NB4 (cell line): ENCODE results near the gene RAB6D.
"Not testable (repeated sequence)": the region's sequence is repeated elsewhere in the genome, so short reads cannot be mapped to it uniquely, and the experiment has no call there.

Experiments
- DNase-seq: peaks from one replicate; pipeline ENCODE4 v3.0.0; 2010; ENCODE audit warnings: low read depth
- H3K4me3 ChIP-seq: one replicate; pipeline ENCODE4 v1.5.1; 2011; ENCODE audit warnings: mild to moderate bottlenecking, low read depth, low read length, moderate library complexity
- CTCF ChIP-seq: IDR thresholded peaks from one replicate; pipeline ENCODE4 v1.5.1; 2012; ENCODE audit warnings: low read depth, low read length
- MYC ChIP-seq: IDR thresholded peaks from 2 replicates; pipeline ENCODE4 v1.6.1; 2011; ENCODE audit warnings: low read depth, low read length
- POLR2A ChIP-seq: IDR thresholded peaks from 2 replicates; pipeline ENCODE4 v1.6.1; 2011; ENCODE audit warnings: mild to moderate bottlenecking; ENCODE audit not compliant: insufficient read length; ENCODE audit errors: extremely low read depth
- TF ChIP-seq, protein P1 (sequence below): IDR thresholded peaks from 2 replicates; pipeline ENCODE4 v1.6.1; 2011; ENCODE audit warnings: low read depth, low read length

Gene RAB6D

DNA sequence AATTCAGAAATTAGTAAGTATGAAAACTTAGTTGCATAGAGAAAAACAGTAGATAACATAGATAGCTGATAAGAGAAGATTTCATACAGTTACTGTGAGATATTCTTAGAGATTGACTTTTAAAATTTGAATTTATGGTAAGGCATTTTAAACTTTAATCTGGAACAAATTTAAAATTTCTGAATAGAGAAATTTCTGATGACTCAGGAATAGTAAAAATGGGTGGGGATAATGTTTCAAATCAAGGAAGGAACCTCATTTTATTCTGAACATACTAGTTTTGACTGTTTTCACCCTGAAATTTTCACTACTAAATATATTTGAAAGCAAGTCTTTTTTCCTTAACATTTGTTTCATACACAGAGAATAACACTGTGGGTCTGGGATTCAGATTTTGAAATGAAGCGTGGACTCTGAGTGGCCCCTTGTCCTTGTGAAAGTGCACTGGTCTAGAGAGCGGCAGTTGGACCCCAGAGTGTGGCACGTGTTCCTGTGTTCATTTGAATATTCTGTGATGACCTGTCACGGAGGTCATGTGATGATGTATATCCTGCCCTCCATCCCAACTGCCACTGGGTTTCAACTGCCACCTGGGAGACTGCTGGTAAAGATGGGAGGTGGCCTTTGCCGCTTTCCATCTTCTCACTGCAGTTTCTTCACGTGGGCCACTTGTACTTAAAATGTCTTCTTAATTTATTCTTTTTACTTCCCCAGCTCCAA is 38.5 kb upstream of the RAB6D start:
- H3K4me3 ChIP-seq: no peak overlapping the region
- TF ChIP-seq, protein P1, sequence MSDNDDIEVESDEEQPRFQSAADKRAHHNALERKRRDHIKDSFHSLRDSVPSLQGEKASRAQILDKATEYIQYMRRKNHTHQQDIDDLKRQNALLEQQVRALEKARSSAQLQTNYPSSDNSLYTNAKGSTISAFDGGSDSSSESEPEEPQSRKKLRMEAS: no peak
- no peak for TF ChIP-seq MYC
- TF ChIP-seq CTCF: no peak
- DNase-seq: no peak

DNA sequence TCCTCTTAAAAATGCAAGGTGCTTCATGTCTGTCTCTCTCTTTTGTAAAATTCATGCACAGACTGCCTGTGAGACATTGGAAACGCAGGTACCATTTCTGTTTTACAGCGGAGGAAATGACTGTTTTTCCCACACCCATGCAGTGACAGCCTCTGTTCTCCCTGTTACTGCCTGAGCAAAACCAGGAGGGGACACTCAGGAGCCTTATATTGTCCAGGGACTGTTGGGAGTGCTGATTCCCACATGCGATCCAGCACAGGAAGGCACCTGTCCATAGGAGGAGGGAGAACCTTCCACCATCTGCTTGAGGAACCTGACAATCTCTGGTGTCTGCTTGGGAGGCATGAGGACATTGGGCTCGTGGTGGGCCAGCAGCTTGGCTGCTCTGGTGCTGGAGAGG is 36.9 kb upstream of the RAB6D start:
- no peak for DNase-seq
- H3K4me3 ChIP-seq: no peak overlapping the region
- TF ChIP-seq MYC (no peak), POLR2A (no peak), CTCF (no peak)
- TF ChIP-seq, protein P1: no peak

GRCh38 chr2:131400441-131400840 is 36.5 kb upstream of the RAB6D start:
- H3K4me3 ChIP-seq, DNase-seq: not testable (repeated sequence)

DNA sequence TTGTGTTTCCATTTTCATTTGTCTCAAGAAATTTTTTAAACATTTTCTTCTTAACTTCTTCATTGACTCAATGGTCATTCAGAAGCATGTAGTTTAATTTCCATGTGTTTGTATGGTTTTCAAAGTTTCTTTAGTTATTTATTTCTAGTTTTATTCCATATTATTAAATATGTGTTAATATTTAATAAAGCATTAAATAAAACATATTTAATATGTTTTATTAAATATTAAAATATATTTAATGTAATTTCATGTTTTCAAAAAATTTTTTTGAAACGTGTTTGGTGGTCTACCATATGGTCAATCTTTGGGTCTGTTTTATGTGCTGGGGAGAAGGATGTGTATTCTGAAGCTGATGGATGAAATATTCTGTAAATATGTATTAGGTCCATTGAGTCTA is 32.2 kb upstream of the RAB6D start:
- H3K4me3 ChIP-seq, DNase-seq: not testable (repeated sequence)

GRCh38 chr2:131395024-131395645 is 31.2 kb upstream of the RAB6D start:
- H3K4me3 ChIP-seq, DNase-seq: not testable (repeated sequence)

DNA sequence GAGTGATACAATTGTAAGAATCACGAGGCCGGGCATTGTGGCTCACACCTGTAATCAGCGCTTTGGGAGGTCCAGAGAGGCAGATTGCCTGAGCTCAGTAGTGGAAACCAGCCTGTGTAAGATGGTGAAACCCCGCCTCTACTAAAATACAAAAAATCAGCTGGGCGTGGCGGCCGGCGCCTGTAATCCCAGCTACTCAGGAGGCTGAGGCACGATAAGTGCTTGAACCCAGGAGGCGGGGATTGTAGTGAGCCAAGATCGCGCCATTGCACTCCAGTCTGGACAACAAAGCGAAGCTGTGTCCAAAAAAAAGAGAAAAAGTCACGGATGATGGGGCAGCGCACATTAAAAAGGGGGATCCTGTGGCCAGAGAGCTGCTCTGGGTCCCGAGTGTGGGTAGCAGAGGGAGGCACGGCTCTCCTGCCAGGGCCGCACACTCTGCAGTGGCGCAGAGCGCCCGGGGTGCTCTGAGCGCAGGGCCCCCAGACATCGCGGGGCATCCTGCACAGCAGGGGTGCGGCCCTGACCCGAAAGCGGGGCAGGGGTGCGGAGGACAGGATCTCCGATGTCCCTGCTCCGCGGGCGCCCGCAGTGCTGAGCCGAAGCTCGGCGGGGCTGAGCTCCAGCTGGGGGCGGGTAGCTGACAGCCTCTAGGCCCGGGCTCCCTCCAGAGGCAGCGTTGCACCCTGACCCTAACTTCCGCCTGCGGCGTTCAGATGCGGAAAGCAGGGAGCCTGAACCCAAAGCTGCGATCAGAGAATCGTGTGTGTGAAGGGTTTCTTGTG is 30.4 kb upstream of the RAB6D start:
- no peak for DNase-seq
- no peak overlapping the region for H3K4me3 ChIP-seq
- TF ChIP-seq CTCF: no peak
- TF ChIP-seq MYC: no peak
- no peak for TF ChIP-seq POLR2A
- TF ChIP-seq, protein P1: no peak

DNA sequence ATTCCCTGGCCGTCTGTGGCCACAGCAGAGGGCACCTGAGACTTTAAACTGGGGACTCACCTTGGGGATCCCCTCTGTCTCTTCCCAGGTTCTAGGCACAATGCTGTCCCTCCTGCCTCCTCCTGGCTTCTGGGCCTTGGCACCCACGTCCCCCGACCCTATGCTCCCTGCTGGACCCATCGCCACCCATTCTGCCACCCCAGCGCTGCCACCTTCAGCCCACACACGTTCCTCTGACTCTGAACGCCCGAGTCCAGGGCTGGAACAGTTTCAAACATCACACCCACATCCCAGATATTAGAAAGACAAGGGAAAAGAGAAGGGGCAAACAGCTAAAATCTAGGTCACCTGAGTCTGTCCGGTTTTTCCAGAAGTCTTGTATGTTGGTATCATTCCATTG is 28.0 kb upstream of the RAB6D start:
- not testable (repeated sequence) for DNase-seq, H3K4me3 ChIP-seq

- not testable (repeated sequence) for H3K4me3 ChIP-seq, DNase-seq
These were observed 27.5 kb upstream of the RAB6D start for GRCh38 chr2:131391471-131391870.

GRCh38 chr2:131390495-131391130 is 26.6 kb upstream of the RAB6D start:
- not testable (repeated sequence) for DNase-seq, H3K4me3 ChIP-seq
